ENCODE results near the gene RAB3IL1. TPM values are rescaled to one million over a fixed set of nuclear protein-coding genes. Genes with fewer than 3 reads are reported as not detected.
A peak's percentile ranks its signal among the peaks of the same experiment; 100 is the strongest.
"Not testable (repeated sequence)": the region's sequence is repeated elsewhere in the genome, so short reads cannot be mapped to it uniquely, and the experiment has no call there.

The RAB3IL1 gene
- total RNA-seq, 6 experiments from 2014 or later: 5.3 to 8.8 (median 7.9) TPM

DNA sequence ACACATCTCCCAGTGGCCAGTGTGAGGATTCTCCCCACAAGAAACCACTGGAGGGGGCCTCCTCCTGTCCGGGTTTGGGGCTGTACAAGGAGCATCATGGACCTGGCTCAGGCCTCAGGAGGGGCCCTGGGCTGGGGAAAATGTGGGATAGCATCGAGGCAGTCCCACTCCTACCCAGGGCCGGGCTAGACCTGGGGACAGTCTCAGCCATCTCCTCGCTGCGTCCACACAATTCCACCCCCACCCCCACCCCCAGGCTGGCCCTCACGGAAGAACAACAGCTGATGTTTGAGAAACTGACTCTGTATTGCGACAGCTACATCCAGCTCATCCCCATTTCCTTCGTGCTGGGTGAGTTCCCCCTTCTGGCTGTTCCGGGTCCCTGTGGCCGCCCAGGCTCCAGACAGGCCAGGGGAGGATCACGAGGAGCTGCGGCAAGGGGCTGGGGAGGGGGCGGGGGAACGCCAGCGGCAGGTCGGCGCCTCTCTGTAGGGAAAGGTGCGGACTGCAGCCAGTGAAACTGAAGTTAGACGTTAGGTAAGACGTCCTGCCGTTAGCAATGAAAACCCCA lies 37.6 kb upstream of the RAB3IL1 start:
- TF ChIP-seq, protein P1, sequence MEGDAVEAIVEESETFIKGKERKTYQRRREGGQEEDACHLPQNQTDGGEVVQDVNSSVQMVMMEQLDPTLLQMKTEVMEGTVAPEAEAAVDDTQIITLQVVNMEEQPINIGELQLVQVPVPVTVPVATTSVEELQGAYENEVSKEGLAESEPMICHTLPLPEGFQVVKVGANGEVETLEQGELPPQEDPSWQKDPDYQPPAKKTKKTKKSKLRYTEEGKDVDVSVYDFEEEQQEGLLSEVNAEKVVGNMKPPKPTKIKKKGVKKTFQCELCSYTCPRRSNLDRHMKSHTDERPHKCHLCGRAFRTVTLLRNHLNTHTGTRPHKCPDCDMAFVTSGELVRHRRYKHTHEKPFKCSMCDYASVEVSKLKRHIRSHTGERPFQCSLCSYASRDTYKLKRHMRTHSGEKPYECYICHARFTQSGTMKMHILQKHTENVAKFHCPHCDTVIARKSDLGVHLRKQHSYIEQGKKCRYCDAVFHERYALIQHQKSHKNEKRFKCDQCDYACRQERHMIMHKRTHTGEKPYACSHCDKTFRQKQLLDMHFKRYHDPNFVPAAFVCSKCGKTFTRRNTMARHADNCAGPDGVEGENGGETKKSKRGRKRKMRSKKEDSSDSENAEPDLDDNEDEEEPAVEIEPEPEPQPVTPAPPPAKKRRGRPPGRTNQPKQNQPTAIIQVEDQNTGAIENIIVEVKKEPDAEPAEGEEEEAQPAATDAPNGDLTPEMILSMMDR (IDR thresholded peaks at IDR 0.05): peak; percentile 54
- DNase-seq: peak; percentile 58
- no peaks in the 10 kb centered on the region for H3K27me3 Mint-ChIP-seq (ENCODE audit: insufficient read depth)
- H3K27ac Mint-ChIP-seq: peak overlapping the region; percentile 88
- H3K4me1 Mint-ChIP-seq (ENCODE audit: low read depth): peaks cover 13% of the 10 kb centered on the region
- no peaks in the 10 kb centered on the region for H3K36me3 Mint-ChIP-seq (ENCODE audit: low read depth)
- H3K9me3 Mint-ChIP-seq: no peaks in the 10 kb centered on the region
- H3K4me3 Mint-ChIP-seq: peak overlapping the region; percentile 71

DNA sequence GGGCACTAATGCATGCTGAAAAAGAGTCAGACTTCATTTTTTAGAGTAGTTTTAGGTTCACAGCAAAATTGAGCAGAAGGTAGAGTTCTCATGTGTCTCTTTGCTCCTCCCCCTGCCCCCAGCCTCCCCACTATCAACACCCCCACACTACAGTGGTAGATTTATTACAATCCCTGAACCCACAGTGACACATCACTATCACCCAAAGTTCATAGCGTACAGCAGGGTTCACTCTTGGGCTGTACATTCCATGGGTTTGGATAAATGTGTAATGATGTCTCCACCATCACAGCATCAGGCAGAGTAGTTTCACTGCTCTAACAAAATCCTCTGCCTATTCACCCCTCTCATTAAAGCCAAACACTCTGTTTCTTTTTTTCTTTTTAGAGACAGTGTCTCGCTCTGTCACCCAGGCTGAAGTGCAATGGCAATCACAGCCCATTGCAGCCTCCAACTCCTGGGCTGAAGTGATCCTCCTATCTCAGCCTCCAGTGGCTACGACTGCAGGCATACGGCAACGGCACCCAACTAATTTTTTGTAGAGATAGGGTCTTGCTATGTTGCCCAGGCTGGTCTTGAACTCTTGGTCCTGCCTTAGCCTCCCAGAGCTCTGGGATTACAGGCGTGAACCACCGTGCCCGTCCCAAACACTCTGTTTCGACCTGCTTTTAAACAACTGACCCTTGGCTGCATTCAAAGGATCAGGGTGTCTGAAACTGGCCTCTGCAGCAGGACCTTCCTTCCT lies 36.9 kb upstream of the RAB3IL1 start:
- H3K36me3 Mint-ChIP-seq (ENCODE audit: low read depth): no peaks in the 10 kb centered on the region
- TF ChIP-seq, protein P1 (IDR thresholded peaks at IDR 0.05): no peak
- peaks cover 19% of the 10 kb centered on the region for H3K4me1 Mint-ChIP-seq (ENCODE audit: low read depth)
- H3K27ac Mint-ChIP-seq: peak overlapping the region; percentile 88
- H3K4me3 Mint-ChIP-seq: no peak overlapping the region
- no peak for DNase-seq
- H3K9me3 Mint-ChIP-seq: no peaks in the 10 kb centered on the region
- peaks cover 2% of the 10 kb centered on the region; the same call in 1 of the 2 replicates for H3K27me3 Mint-ChIP-seq (ENCODE audit: insufficient read depth)

DNA sequence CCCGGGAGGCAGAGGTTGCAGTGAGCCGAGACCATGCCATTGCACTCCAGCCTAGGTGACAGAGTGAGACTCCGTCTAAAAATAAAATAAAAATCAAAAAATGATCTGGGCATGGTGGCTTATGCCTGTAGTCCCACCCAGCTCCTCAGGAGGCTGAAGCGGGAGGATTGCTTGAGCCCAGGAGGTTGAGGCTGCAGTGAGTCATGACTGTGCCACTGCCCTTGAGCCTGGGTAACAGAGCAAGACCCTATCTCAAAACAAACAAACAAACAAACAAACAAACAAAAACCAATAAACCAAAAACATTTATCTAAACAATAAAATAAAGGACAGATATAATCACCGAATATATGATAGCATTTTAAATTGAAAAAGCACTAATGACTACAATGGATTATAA lies 36.3 kb upstream of the RAB3IL1 start:
- not testable (repeated sequence) for H3K4me3 Mint-ChIP-seq; H3K27ac Mint-ChIP-seq; H3K9me3 Mint-ChIP-seq; H3K36me3 Mint-ChIP-seq (ENCODE audit: low read depth); H3K27me3 Mint-ChIP-seq (ENCODE audit: insufficient read depth); DNase-seq
- peaks cover 23% of the 10 kb centered on the region for H3K4me1 Mint-ChIP-seq (ENCODE audit: low read depth)

DNA sequence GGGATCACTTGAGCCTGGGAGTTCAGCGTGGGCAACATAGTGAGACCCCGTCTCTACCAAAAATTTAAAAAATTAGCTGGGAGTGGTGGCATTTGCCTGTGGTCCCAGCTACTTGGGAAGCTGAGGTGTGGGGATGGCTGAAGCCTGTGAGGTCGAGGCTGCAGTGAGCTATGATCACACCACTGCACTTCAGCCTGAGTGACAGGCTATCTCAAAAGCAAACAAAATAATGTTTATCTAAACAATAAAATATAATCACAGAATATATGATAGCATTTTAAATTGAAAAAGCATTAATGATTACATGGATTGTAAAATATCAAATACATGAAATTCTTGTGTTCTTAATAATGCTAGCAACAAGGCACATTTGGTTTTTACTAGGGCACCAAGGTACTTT lies 35.5 kb upstream of the RAB3IL1 start:
- H3K4me1 Mint-ChIP-seq (ENCODE audit: low read depth): peaks cover 23% of the 10 kb centered on the region

DNA sequence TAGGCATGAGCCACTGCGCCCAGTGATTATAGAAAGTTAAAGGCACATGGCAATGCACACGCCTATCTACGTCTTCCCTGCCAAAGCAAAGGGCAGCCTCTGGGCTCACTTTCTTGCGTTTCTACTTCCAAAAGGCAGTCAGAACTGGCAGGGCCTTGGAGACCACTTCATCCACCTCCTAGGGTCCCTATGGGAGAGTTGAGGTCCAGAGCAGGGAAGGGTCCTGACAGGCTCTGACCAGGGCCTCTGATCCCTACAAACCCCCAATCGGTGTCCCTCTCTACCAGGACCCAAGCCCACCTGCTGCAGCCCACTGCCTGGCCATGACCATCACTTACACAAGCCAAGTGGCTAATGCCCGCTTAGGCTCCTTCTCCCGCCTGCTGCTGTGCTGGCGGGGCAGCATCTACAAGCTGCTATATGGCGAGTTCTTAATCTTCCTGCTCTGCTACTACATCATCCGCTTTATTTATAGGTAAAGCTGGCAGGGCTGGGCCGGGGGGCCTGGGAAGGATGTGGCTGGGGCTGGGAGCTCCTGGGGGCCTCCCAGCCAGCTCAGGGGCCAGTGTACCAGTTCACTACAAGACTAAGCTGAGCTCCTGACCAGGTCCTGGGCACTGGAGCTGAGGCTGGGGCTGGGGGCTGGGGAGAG lies 34.2 kb upstream of the RAB3IL1 start:
- no peak overlapping the region for H3K27ac Mint-ChIP-seq
- H3K9me3 Mint-ChIP-seq: no peaks in the 10 kb centered on the region
- DNase-seq: no peak
- no peak overlapping the region for H3K4me3 Mint-ChIP-seq
- H3K36me3 Mint-ChIP-seq (ENCODE audit: low read depth): no peaks in the 10 kb centered on the region
- peaks cover 34% of the 10 kb centered on the region for H3K4me1 Mint-ChIP-seq (ENCODE audit: low read depth)
- H3K27me3 Mint-ChIP-seq (ENCODE audit: insufficient read depth): peaks cover 2% of the 10 kb centered on the region; the same call in 1 of the 2 replicates
- TF ChIP-seq, protein P1 (IDR thresholded peaks at IDR 0.05): no peak

More for the DNA sequence above, 35.5 kb upstream of the RAB3IL1 start:
- H3K4me3 Mint-ChIP-seq: no peak overlapping the region
- H3K36me3 Mint-ChIP-seq (ENCODE audit: low read depth): no peaks in the 10 kb centered on the region
- DNase-seq: no peak
- H3K27me3 Mint-ChIP-seq (ENCODE audit: insufficient read depth): peaks cover 2% of the 10 kb centered on the region; the same call in 1 of the 2 replicates
- H3K27ac Mint-ChIP-seq: no peak overlapping the region
- H3K9me3 Mint-ChIP-seq: no peaks in the 10 kb centered on the region
- TF ChIP-seq, protein P1 (IDR thresholded peaks at IDR 0.05): no peak
